B cell (primary cell): Measurements from ENCODE around the gene SAMD1.

Experiments used
- EZH2 ChIP-seq: IDR thresholded peaks from 2 replicates; pipeline ENCODE4 v1.6.1; 2012; ENCODE audit warnings: borderline replicate concordance, low read depth, mild to moderate bottlenecking, moderate library complexity, low read length; ENCODE audit not compliant: insufficient read depth, poor library complexity, severe bottlenecking
- TF ChIP-seq, protein P1 (sequence below): fragments of 200-600 bp; IDR thresholded peaks from one replicate; pipeline ENCODE4 v1.8.0; 2022; ENCODE audit warnings: antibody characterized with exemption, mild to moderate bottlenecking

DNA sequence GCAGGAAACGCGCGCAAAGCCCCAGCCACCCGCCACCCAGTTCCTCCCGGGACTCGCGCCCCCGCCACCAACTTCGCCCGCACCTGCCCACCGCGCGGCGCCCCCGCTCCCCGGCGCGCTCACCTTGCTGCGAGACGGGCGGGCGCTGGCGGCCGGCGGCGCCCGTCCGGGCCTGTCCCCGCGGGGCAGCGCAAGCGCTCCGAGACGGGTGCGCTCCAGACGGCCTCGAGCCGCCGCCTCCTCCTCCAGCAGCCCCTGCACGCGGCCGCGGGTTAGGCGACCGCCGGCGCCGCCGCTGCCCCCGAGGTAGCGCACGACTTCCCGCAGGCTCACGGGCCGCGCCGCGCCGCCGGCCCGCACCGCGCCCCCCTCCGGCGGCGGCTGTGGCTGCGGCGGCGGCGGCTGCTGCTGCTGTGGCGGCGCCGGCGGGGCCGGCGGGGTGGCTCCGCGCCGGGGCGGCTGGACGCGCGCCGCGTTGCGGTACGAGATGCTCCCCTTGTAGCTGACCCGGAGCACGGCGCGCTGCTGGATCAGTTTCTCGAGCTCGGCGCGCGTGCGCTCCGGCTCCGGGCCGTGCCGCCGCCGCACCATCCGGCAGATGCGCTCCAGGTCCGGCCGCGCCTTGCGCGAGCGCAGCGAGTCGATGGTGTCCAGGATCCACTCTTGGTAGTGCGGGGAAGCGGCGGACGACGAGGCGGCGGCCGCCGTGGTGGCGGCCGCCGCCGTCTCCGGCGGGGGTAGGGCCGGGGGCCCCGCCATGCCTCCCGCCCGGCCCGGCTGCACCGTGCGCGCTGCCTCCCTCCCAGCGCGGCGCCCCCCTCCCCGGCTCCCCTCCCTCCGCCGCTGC is 666 bp downstream of the SAMD1 start:
- TF ChIP-seq, protein P1, sequence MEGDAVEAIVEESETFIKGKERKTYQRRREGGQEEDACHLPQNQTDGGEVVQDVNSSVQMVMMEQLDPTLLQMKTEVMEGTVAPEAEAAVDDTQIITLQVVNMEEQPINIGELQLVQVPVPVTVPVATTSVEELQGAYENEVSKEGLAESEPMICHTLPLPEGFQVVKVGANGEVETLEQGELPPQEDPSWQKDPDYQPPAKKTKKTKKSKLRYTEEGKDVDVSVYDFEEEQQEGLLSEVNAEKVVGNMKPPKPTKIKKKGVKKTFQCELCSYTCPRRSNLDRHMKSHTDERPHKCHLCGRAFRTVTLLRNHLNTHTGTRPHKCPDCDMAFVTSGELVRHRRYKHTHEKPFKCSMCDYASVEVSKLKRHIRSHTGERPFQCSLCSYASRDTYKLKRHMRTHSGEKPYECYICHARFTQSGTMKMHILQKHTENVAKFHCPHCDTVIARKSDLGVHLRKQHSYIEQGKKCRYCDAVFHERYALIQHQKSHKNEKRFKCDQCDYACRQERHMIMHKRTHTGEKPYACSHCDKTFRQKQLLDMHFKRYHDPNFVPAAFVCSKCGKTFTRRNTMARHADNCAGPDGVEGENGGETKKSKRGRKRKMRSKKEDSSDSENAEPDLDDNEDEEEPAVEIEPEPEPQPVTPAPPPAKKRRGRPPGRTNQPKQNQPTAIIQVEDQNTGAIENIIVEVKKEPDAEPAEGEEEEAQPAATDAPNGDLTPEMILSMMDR, result peak; percentile 25
- TF ChIP-seq EZH2, result no peak
